ENCODE results near the gene CPN1. TPM values are rescaled to one million over a fixed set of nuclear protein-coding genes. Genes with fewer than 3 reads are reported as not detected.
"Not testable (repeated sequence)": the region's sequence is repeated elsewhere in the genome, so short reads cannot be mapped to it uniquely, and the experiment has no call there.

The CPN1 gene
- total RNA-seq, 2 experiments from 2014 or later = not detected

DNA sequence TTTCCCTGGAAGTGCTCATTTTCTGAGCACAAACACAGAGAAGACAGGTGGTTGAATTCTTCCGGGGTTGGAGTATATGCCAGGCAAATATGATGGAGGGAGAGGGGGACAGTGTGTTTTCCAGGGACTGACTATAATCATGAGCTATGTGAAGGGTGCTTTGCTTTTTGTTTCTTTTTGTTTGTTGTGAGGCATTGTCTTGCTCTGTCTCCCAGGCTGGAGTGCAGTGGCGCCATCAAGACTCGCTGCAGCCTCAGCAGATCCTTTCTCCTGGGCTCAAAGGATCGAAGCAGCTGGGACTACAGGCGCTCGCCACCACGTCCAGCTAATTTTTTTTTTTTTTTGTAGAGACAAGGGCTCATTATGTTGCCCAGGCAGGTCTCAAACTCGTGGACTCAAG is 47.3 kb upstream of the CPN1 start:
- Histone ChIP-seq H3K27ac (ENCODE audit: low read depth, low read length, poor library complexity, severe bottlenecking) (no peak overlapping the region), H4K20me1 (ENCODE audit: insufficient read depth, low read length) (no peaks in the 10 kb centered on the region), H3K4me1 (ENCODE audit: insufficient read depth, low read length, poor library complexity, severe bottlenecking) (no peaks in the 10 kb centered on the region), H3K9me3 (ENCODE audit: low read length) (no peaks in the 10 kb centered on the region), H2AFZ (ENCODE audit: low read length) (no peak overlapping the region), H3K9me2 (ENCODE audit: insufficient read depth, low read length) (no peaks in the 10 kb centered on the region), H3K79me2 (ENCODE audit: insufficient read depth, low read depth, low read length) (no peaks in the 10 kb centered on the region), H3K4me3 (ENCODE audit: low read depth, low read length, poor library complexity, severe bottlenecking) (no peak overlapping the region), H3K36me3 (ENCODE audit: insufficient read depth, low read length) (no peaks in the 10 kb centered on the region), H3K4me2 (ENCODE audit: low read length) (no peak overlapping the region)
- CTCF ChIA-PET (ENCODE audit: unreplicated experiment) = no interaction called here
- DNase-seq (ENCODE audit: low spot score) = no peak
- no TSS peak for BruUV-seq (replicated peaks)
- intact Hi-C loops (cut with micrococcal nuclease; ENCODE audit: unreplicated experiment) = no loop called here
- POLR2A ChIA-PET = interaction anchor here (0.6 to 1.1 kb wide), 2 partner anchors 13 to 29 kb away, joined by 3 read pairs; no protein-coding TSS in a partner anchor
- no peak for TF ChIP-seq EZH2phosphoT487 (IDR thresholded peaks at IDR 0.05; ENCODE audit: borderline replicate concordance, low read depth, low read length)
- TF ChIP-seq, protein P1, sequence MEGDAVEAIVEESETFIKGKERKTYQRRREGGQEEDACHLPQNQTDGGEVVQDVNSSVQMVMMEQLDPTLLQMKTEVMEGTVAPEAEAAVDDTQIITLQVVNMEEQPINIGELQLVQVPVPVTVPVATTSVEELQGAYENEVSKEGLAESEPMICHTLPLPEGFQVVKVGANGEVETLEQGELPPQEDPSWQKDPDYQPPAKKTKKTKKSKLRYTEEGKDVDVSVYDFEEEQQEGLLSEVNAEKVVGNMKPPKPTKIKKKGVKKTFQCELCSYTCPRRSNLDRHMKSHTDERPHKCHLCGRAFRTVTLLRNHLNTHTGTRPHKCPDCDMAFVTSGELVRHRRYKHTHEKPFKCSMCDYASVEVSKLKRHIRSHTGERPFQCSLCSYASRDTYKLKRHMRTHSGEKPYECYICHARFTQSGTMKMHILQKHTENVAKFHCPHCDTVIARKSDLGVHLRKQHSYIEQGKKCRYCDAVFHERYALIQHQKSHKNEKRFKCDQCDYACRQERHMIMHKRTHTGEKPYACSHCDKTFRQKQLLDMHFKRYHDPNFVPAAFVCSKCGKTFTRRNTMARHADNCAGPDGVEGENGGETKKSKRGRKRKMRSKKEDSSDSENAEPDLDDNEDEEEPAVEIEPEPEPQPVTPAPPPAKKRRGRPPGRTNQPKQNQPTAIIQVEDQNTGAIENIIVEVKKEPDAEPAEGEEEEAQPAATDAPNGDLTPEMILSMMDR (conservative IDR thresholded peaks at IDR 0.05; ENCODE audit: low read length) = no peak

DNA sequence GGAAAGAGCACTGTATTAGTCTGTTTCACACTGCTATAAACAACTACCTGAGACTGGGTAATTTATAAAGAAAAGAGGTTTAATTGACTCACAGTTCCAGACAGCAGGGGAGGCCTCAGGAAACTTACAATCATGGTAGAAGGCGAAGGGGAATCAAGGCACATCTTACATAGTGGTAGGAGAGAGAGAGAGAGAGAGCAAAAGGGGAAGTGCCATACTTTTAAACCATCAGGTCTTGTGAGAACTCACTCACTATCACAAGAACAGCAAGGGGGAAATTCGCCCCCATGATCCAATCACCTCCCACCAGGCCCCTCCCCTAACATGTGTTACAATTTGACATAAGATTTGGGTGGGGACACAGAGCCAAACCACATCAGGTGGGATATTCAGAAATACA is 43.7 kb upstream of the CPN1 start:
- H2AFZ ChIP-seq (ENCODE audit: low read length); H3K27ac ChIP-seq (ENCODE audit: low read depth, low read length, poor library complexity, severe bottlenecking); H3K4me2 ChIP-seq (ENCODE audit: low read length); intact Hi-C loops (cut with micrococcal nuclease; ENCODE audit: unreplicated experiment); H3K9me3 ChIP-seq (ENCODE audit: low read length); H4K20me1 ChIP-seq (ENCODE audit: insufficient read depth, low read length); H3K4me3 ChIP-seq (ENCODE audit: low read depth, low read length, poor library complexity, severe bottlenecking); H3K4me1 ChIP-seq (ENCODE audit: insufficient read depth, low read length, poor library complexity, severe bottlenecking); H3K36me3 ChIP-seq (ENCODE audit: insufficient read depth, low read length); H3K79me2 ChIP-seq (ENCODE audit: insufficient read depth, low read depth, low read length); H3K9me2 ChIP-seq (ENCODE audit: insufficient read depth, low read length); DNase-seq (ENCODE audit: low spot score); POLR2A ChIA-PET; BruUV-seq (replicated peaks): not testable (repeated sequence)
- CTCF ChIA-PET (ENCODE audit: unreplicated experiment) = interaction anchor here (1.6 kb wide), 1 partner anchor 280 kb away, joined by 3 read pairs; no protein-coding TSS in a partner anchor

DNA sequence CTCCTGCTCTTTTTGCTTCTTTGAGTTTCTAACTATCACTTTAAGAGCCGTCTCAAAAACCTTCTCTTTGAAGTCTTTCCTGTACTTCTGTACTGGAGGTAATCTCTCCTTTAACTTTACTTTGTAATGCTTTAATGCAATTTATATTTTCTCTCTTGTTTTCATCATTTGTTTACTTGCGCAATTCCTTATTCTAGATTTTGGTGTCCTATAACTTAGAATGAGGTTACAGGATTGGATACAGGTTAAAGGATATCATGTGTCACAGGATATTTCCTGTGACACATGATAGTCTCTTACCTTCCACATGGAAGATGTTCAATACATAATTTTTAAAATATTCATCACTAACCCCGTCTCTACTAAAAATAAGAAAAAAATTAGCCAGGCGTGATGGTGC is 42.4 kb upstream of the CPN1 start:
- Histone ChIP-seq H4K20me1 (ENCODE audit: insufficient read depth, low read length) (no peaks in the 10 kb centered on the region), H2AFZ (ENCODE audit: low read length) (no peak overlapping the region), H3K4me3 (ENCODE audit: low read depth, low read length, poor library complexity, severe bottlenecking) (no peak overlapping the region), H3K79me2 (ENCODE audit: insufficient read depth, low read depth, low read length) (no peaks in the 10 kb centered on the region), H3K9me3 (ENCODE audit: low read length) (no peaks in the 10 kb centered on the region), H3K27ac (ENCODE audit: low read depth, low read length, poor library complexity, severe bottlenecking) (no peak overlapping the region), H3K36me3 (ENCODE audit: insufficient read depth, low read length) (no peaks in the 10 kb centered on the region), H3K4me1 (ENCODE audit: insufficient read depth, low read length, poor library complexity, severe bottlenecking) (no peaks in the 10 kb centered on the region), H3K4me2 (ENCODE audit: low read length) (no peak overlapping the region), H3K9me2 (ENCODE audit: insufficient read depth, low read length) (no peaks in the 10 kb centered on the region)
- BruUV-seq (replicated peaks) = no TSS peak
- POLR2A ChIA-PET = no interaction called here
- no peak for DNase-seq (ENCODE audit: low spot score)
- no peak for TF ChIP-seq EZH2phosphoT487 (IDR thresholded peaks at IDR 0.05; ENCODE audit: borderline replicate concordance, low read depth, low read length)
- TF ChIP-seq, protein P1 (conservative IDR thresholded peaks at IDR 0.05; ENCODE audit: low read length) = no peak
- CTCF ChIA-PET (ENCODE audit: unreplicated experiment) = no interaction called here
- intact Hi-C loops (cut with micrococcal nuclease; ENCODE audit: unreplicated experiment) = no loop called here

Data from OCI-LY7 (cell line).